HUDEP-2 (cell line): ENCODE measurements around the gene RPN1.
"Not testable (repeated sequence)": the region's sequence is repeated elsewhere in the genome, so short reads cannot be mapped to it uniquely, and the experiment has no call there.

Experiments used
- DNase-seq, 76 experiments: peaks; one replicate each; lab custom pipeline; 2025; ENCODE audit not compliant: unreplicated experiment in 76 of 76; lab: John Stamatoyannopoulos, UW

RPN1 gene

DNA sequence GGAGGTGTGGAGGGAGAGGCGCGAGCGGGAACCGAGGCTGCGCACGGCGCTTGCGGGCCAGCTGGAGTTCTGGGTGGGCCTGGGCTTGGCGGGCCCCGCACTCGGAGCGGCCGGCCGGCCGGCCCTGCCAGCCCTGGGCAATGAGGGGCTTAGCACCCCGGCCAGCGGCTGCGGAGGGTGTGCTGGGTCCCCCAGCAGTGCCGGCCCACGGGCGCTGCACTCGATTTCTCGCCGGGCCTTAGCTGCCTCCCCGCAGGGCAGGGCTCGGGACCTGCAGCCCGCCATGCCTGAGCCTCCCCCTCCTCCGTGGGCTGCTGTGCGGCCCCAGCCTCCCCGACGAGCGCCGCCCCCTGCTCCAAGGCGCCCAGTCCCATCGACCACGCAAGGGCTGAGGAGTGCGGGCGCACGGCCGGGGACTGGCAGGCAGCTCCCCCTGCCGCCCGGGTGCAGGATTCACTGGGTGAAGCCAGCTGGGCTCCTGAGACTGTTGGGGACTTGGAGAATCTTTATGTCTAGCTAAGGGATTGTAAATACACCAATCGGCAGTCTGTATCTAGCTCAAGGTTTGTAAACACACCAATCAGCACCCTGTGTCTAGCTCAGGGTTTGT lies 2.9 kb upstream of the RPN1 start:
- DNase-seq = not testable (repeated sequence)

DNA sequence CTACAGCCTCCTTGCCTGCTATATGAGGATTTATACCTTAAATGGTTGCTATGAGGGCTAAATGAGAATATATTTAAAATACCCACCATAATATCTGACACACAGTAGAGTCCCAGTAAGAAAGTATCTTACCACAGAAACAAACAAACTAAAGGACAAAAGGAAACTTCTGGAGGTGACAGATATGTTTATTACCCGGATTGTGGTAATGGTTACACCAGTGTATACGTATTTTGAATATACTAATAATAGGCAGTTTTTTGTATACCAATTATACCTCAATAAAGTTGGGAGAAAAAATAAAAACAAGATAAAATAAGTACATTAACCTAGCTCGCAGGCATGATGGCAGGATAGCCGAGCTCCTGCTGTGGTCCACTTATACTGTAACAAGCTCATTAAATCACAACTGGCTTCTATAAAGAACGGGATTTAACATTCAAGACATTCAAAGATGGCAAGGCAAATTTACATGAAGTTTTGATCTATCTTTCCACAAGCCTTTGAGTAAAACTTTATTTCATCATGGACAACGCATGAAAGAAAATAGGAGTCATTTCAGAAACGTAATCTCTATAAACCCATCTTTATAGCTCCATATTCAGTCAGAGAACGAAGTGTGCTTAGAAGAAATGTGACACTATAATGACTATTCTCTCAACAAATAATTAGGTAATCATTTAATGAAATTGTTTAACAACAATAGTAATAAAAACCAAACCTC lies 1.5 kb downstream of the RPN1 start:
- DNase-seq = no peak

DNA sequence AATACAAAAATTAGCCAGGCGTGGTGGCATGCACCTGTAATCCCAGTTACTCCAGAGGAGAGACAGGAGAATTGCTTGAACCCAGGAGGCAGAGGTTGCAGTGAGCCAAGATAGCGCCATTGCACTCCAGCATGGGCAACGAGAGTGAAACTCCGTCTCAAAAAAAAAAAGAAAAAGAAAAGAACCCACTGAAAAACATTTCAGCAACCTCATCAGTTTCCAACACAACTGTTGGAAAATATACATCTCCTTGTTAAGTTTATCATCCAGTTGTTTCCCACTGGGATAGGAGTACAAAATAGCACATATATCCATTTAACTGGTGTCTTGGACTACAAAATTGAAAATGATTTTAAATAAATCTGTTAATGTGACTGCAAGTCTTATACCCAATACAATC lies 2.2 kb downstream of the RPN1 start:
- no peak for DNase-seq

DNA sequence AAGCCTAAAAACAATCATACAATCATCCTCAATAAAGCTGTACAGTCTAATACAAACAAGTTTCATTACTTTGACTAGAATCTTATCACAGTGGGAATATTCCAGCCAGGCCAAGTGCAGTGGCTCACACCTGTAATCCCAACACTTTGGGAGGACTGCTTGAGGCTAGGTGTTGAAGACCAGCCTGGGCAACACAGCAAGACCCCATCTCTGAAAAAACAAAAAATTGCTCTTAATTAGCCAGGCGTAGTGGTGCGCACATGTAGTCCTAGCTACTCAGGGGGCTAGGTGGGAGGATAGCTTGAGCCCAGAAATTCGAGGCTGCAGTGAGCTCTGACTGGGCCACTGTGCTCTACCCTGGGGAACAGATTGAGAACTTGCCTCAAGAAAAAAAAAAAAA lies 3.3 kb downstream of the RPN1 start:
- DNase-seq = no peak

DNA sequence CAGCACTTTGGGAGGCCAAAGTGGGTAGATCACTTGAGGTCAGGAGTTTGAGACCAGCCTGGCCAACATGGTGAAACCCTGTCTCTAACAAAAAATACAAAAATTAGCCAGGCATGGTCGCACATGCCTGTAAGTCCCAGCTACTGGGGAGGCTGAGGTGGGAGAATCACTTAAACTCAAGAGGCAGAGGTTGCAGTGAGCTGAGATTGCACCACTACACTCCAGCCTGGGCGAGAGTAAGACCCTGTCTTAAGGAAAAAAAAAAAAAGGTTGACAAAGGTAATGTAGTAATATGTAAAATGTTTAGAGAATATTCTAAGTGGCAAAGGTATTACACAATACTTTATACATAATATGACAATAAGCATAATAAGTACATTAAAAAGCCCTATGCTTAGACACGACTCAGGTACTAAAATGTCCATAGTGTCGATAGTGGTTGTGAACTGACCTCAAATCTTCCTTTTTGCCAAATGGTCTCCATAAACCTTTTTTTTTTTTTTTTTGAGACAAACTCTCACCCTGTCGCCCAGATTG lies 16.5 kb downstream of the RPN1 start:
- DNase-seq = no peak

DNA sequence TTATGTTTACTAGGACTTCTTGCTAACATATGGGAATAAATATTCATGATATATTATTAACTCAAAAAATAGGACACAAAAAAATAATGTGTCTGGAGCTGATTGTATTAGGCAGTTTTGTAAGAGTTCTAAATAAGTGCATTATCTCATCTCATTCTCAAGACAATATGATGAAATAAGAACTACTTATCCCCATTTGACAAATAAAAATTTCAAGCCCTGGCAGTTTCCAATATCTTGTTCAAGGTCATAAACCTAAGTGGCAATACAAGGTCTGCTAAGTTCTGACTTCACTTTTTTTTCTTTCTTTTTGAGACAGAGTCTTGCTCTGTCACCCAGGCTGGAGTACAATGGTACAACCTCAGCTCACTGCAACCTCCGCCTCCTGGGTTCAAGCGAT lies 18.3 kb downstream of the RPN1 start:
- DNase-seq = no peak

DNA sequence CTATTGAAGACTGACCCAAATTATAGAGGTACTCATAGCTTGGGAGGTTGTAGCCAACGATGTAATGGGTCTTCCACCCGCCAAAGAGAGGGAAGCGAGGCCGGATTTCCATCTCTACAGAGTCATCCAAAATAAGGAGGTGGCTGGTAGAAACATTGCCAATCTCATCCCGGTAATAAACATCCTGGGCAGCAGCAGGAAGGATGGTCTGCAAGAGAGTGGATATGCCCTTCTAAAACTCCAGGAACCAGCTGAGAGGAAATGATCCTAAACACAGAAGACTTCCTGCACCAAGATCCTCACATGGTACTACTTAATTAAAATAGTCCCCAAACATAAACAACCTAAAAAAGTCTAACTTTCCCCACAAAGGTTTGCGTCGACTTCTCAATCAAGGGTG lies 20.7 kb downstream of the RPN1 start:
- no peak for DNase-seq

DNA sequence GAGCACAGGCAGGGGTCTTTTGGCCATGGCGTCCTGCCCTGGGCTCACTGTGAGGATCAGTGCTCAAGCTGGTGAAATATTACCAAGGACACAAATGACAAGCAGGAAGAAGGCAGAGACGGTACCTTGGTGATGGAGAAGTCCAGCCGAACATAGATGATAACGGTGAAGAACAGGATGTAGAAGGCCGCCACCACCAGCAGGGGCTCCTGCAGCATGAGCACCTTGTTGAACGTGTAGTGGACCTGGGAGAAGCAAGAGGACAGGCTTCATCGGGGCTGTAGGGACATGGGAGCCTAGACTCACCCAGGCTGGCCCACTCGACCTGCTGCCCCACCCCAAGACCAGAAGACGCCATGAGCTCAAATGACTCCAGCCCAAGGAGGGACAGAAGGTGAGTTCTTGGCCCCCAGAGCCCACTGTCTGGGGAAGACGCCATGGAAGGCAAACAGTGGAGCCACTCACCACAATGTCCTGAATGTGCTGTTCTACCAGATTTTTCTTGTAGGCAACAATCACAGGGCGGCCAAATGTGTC lies 25.1 kb downstream of the RPN1 start:
- no peak for DNase-seq

DNA sequence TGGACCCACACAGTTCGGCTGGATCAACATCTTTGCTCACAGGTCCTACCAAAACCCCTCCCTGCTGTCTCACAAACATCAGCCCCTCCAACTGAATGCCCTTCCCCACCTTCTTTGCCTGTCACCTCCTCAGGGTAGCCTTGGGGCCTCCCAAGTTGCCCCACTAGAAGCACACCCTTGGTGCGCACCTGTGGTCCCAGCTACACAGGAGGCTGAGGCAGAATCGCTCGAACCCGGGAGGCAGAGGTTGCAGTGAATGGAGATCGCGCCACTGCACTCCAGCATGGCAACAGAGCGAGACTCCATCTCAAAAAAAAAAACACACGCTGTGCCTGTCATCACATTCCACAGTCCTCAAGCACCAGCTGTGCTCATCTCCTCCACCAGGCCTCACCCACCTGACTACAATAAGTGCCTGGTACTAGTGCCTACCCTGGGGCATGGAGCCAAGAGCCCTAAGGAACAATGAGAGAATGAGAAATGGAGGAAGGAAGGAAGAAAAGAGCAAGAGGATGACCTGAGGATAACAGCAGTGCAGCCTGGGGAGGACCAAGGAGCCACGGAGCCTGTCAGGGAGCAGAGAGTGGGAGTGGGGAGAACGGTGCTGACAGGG lies 26.0 kb downstream of the RPN1 start:
- no peak for DNase-seq

DNA sequence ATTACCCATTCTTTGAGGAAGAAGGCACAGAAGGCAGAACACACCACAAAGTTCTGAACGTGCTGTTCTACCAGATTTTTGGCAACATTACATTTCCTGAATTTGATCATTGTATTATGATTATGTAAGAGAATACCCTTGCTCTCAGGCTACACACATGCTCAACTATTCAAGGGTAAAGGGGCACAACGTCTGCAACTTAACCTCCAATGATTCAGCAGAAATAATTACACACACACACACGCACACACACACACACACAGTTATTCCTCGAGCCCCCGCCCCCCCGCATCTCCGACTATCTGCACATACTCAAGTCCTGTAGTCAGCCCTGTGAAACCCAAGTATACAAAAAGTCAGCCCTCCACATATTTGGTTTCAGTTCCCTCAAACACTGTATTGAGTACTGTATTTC lies 26.8 kb downstream of the RPN1 start:
- no peak for DNase-seq

DNA sequence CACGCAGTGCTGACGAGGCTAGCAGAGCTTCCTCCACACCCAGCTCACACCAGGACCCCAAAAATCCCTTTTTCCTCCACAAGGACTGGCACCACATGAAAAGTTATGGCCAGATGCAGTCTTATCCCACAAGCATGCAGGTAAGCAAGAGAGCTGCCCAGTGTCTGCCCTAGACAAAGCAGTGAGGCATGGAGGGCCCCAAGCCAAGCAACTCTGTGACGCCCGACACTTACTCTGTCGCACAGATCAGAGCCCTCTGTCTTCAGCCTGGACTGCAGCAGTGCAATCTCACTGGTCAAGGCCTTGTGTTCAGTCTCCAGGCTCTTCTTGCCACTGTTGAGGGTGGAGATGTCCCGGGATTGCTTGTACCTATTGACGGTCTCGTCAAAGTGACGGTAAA lies 28.7 kb downstream of the RPN1 start:
- DNase-seq = no peak

DNA sequence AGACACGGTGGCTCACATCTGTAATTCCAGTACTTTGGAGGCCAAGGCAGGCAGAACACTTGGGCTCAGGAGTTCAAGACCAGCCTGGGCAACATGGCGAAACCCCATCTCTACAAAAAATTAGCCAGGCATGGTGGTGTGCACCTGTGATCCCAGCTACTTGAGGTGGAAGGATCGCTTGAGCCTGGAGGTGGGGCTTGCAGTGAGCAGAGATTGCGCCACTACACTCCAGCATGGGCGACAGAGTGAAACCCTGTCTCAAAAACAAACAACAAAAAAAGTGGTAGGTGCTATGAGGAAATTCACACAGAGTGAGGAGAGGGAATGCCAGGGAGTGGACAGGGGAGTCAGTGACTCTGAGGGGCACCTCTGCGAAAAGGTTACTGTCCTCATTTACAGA lies 29.4 kb downstream of the RPN1 start:
- DNase-seq = no peak

DNA sequence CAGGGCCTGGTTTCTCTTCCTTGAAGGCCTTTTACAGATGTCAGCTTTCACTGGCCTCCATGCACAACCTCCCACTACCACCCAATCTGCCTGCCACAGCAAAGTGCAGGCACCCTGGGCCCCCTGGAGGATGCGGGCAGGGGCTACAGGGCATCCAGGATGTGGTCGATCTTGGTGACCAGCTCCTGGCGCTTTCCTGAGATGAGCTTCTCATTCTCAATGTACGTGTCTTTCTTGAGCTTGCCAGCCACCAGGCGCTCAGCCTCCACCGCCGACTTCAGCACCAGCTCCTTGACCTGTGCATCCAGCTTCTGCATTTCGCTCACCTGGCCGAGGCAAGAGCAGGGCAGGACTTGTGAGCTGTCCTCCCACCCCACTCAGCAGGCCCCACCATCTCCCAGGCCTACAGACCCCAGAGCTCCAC lies 30.3 kb downstream of the RPN1 start:
- peak in 1 of 76 experiments; percentile 2 for DNase-seq

DNA sequence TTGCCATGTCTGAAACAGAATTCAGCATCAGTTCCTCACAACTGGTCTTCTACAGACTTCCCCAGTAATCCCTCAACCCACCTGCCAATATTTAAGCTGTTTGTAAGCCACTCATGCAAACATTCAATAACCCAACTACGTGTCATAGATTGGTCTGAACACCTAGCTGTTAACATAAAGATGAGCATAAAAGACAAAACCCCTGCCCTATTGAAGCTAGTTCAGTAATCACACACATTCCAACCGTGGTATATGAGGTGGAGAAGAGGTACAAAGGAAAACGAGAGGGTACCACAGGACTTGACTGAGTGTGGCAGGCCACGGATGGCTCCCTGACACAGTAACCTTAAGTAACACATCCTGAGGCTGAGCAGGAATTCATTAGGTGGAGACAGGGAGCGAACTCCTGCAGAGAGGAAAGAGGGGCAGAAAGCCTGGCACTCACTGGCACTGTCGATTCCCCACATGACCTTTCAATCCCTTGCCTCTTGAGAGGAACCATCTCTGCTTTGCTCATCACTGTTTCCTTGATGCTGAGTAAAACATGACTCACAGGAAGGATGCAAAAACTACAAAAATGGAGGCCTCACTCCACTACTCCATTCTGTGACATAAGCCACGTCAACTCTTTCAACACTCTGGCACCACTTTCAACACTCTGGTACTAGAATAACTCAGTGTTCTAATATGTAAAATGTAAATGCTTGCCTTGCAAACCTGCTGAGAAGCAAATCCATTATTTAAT lies 31.3 kb downstream of the RPN1 start:
- no peak for DNase-seq

DNA sequence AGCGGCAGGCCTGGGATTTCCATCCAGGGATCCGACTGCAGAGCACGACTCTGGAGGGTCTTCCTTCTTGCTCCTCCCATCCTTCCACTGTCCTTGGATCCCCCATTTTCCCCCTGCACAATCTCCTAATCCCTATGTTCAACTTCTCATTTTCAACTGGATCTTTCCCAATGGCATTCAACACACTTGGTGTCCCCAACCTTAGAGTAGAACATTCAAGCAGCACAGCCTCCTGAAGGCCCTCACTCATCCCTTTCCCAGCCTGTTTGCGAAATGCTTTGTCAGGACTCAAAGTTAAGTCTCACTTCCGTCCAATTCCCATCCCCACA lies 32.3 kb downstream of the RPN1 start:
- DNase-seq = no peak

DNA sequence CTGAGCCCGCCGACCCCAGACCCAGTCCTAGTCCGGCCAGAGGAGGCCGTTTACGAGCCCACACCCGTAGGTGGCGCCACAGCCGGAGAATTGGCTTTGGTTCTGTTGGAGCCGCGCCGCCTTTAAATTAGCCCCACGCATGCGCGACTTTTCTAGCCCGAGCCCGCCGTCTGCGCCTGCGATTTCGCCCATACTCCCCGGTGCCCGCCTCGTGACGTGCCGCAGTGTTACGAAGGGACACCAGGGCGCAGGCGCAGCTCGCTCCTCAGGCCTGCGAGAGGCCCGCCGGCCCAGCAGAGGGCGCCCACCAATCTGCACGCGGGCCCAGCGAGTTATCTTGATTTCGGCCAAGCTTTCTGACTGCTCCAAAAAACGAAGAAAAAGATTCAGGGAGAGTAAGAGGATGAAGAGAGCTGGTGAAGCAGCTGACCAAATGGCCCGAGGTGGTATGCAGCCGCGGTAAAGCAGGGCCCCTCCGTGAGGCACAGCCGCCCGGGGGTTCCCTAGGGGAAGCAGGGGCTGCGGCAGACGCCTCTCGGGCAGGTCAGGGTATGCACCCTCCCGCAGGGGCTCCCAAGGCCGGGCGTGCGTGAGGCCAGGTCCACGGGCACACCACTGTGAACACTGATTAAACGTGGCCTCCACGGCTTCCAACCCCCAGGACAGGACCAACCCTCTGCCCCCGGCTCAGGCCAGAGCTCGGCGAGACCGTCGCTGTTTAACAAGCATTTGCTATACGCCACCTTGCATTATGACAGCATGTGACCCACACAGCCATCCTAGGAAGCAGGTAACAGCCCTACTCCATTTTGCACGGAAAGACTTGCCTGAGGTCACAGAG lies 32.8 kb downstream of the RPN1 start:
- peak in 75 of 76 experiments; percentile 41 to 98 (median 95) for DNase-seq

DNA sequence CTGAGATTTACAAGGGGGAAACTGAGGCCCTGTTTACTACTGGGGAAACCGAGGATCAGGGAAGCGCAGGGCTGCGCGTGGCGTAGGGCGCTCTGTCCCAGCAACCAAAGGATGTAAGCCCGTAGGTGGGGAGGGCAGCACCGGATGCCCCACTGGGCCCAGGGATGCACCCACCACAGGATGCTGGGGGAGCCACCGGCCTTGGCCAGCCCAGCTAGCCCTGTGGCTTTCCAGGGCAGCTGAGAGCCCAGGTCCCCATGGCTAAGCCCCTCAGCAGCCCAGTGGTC lies 33.4 kb downstream of the RPN1 start:
- no peak for DNase-seq

DNA sequence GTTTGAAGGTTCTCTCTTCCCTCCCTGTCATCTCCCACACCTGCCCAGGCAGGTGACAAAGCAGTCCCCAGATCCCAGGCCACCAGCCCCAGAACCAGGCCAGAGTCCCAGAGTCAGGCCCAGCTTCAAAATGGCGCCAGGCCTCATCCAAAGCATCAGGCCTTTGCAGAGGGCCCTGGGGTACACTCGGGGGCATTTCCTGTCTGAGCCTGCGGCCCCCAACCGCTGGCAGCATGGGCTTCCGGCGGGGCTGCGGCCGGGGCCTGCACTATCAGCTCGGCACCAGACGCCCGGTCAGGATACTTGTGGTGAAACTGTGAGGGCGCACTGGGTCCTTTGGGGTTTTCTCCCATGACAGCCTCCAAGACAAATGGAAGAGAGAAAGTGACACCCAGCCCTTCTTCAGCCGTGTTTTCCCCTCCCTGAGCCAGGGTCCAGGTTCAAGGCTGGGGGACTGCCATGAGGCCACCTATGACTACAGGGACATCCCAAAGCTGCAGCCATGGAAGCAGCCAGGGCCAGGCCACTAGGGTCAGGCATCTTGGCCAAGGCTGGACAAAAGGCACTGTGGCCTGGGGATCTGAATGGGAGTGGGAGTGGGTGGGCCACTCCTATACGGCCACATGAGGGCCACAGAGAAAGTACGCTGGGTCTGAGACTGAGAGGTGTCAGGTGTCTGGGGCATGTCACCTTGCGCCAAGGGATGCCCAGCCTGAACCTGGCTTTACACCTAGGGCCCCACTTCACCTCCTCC lies 33.9 kb downstream of the RPN1 start:
- no peak for DNase-seq

DNA sequence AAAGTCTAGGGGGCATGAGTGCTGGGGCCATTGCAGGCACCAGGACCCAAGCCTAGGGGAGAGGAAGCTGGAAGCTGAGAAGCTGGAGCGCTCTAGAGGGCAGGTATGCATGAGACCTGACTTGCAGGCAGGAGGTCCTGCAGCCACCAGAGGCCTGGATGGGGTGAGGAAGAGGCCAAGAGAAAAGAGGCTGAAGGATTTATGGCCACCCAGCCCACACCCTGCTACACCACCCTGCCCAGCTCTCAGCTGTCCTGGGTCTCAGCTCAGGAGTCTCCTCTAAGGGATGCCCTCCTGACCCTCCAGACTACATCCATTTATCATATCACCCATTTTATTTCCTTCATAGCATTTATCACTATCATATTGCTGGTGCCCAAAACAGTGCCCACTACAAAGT lies 36.5 kb downstream of the RPN1 start:
- no peak for DNase-seq
